Measurements from ENCODE around the gene RPAP3. TPM values are rescaled to one million over a fixed set of nuclear protein-coding genes. Genes with fewer than 3 reads are reported as not detected.
"Not testable (repeated sequence)": the region's sequence is repeated elsewhere in the genome, so short reads cannot be mapped to it uniquely, and the experiment has no call there.

The RPAP3 gene
- total RNA-seq, 2 donors from 2014 or later = 26.3 to 33.8 TPM

GRCh38 chr12:47650469-47650868, 55.4 kb downstream of the RPAP3 start:
- DNase-seq (ENCODE audit: low spot score) = no peak

GRCh38 chr12:47649381-47649780, 56.4 kb downstream of the RPAP3 start:
- no peaks in the 10 kb centered on the region for H3K27me3 Mint-ChIP-seq
- H3K9me3 Mint-ChIP-seq = no peaks in the 10 kb centered on the region
- peaks cover 7% of the 10 kb centered on the region for H3K36me3 Mint-ChIP-seq
- no peak overlapping the region for H3K27ac Mint-ChIP-seq
- no peak for ATAC-seq
- no peak for DNase-seq (ENCODE audit: low spot score)
- peaks cover 3 to 10% of the 10 kb centered on the region in 2 donors for H3K4me1 Mint-ChIP-seq (ENCODE audit: low read depth in 2 of 2)
- H3K4me3 Mint-ChIP-seq = no peak overlapping the region

More at GRCh38 chr12:47650469-47650868, 55.4 kb downstream of the RPAP3 start:
- H3K9me3 Mint-ChIP-seq = no peaks in the 10 kb centered on the region
- no peaks in the 10 kb centered on the region for H3K27me3 Mint-ChIP-seq
- ATAC-seq = no peak
- H3K4me3 Mint-ChIP-seq = no peak overlapping the region
- peaks cover 3 to 10% of the 10 kb centered on the region in 2 donors for H3K4me1 Mint-ChIP-seq (ENCODE audit: low read depth in 2 of 2)
- H3K27ac Mint-ChIP-seq = no peak overlapping the region
- H3K36me3 Mint-ChIP-seq = no peaks in the 10 kb centered on the region

GRCh38 chr12:47648056-47648579, 57.7 kb downstream of the RPAP3 start:
- ATAC-seq = no peak
- H3K36me3 Mint-ChIP-seq = peaks cover 14% of the 10 kb centered on the region
- DNase-seq (ENCODE audit: low spot score) = no peak
- H3K4me1 Mint-ChIP-seq (ENCODE audit: low read depth in 2 of 2) = peaks cover 3 to 10% of the 10 kb centered on the region in 2 donors
- no peaks in the 10 kb centered on the region for H3K27me3 Mint-ChIP-seq
- no peak overlapping the region for H3K27ac Mint-ChIP-seq
- no peaks in the 10 kb centered on the region for H3K9me3 Mint-ChIP-seq
- H3K4me3 Mint-ChIP-seq = no peak overlapping the region

GRCh38 chr12:47642310-47642709, 63.5 kb downstream of the RPAP3 start:
- Mint-ChIP-seq H3K9me3 (peaks cover 13% of the 10 kb centered on the region), H3K36me3 (peaks cover 60% of the 10 kb centered on the region)
- not testable (repeated sequence) for DNase-seq (ENCODE audit: low spot score); H3K27me3 Mint-ChIP-seq; H3K4me3 Mint-ChIP-seq; H3K4me1 Mint-ChIP-seq (ENCODE audit: low read depth in 2 of 2); ATAC-seq; H3K27ac Mint-ChIP-seq

- H3K9me3 Mint-ChIP-seq = peaks cover 11% of the 10 kb centered on the region
- H3K4me3 Mint-ChIP-seq = no peak overlapping the region
- H3K4me1 Mint-ChIP-seq (ENCODE audit: low read depth in 2 of 2) = peaks cover 5 to 6% of the 10 kb centered on the region in 2 donors
- no peaks in the 10 kb centered on the region for H3K27me3 Mint-ChIP-seq
- peaks cover 38% of the 10 kb centered on the region for H3K36me3 Mint-ChIP-seq
- DNase-seq (ENCODE audit: low spot score) (peak; percentile 67), ATAC-seq (peak in 1 of 2 donors; percentile 13)
- no peak overlapping the region for H3K27ac Mint-ChIP-seq
These were observed 68.7 kb downstream of the RPAP3 start for GRCh38 chr12:47636908-47637780.

GRCh38 chr12:47635770-47636169, 70.1 kb downstream of the RPAP3 start:
- H3K4me1 Mint-ChIP-seq (ENCODE audit: low read depth in 2 of 2); DNase-seq (ENCODE audit: low spot score); ATAC-seq: not testable (repeated sequence)

GRCh38 chr12:47634127-47634526, 71.7 kb downstream of the RPAP3 start:
- ATAC-seq (peak in 1 of 2 donors; percentile 33), DNase-seq (ENCODE audit: low spot score) (no peak)
- peaks cover 23% of the 10 kb centered on the region for H3K36me3 Mint-ChIP-seq
- no peaks in the 10 kb centered on the region for H3K27me3 Mint-ChIP-seq
- peaks cover 5 to 6% of the 10 kb centered on the region in 2 donors for H3K4me1 Mint-ChIP-seq (ENCODE audit: low read depth in 2 of 2)
- peaks cover 8% of the 10 kb centered on the region for H3K9me3 Mint-ChIP-seq
- no peak overlapping the region for H3K27ac Mint-ChIP-seq
- H3K4me3 Mint-ChIP-seq = no peak overlapping the region

More at GRCh38 chr12:47635770-47636169, 70.1 kb downstream of the RPAP3 start:
- not testable (repeated sequence) for H3K27ac Mint-ChIP-seq, H3K27me3 Mint-ChIP-seq, H3K9me3 Mint-ChIP-seq, H3K4me3 Mint-ChIP-seq
- H3K36me3 Mint-ChIP-seq = peaks cover 28% of the 10 kb centered on the region

GRCh38 chr12:47621960-47622359, 83.9 kb downstream of the RPAP3 start:
- DNase-seq (ENCODE audit: low spot score) (no peak), ATAC-seq (no peak)
- peaks cover 10% of the 10 kb centered on the region for H3K9me3 Mint-ChIP-seq
- no peak overlapping the region for H3K4me3 Mint-ChIP-seq
- H3K27ac Mint-ChIP-seq = no peak overlapping the region
- H3K4me1 Mint-ChIP-seq (ENCODE audit: low read depth in 2 of 2) = peaks cover 2 to 5% of the 10 kb centered on the region in 2 donors
- H3K36me3 Mint-ChIP-seq = peaks cover 16% of the 10 kb centered on the region
- H3K27me3 Mint-ChIP-seq = no peaks in the 10 kb centered on the region

GRCh38 chr12:47617476-47617875, 88.4 kb downstream of the RPAP3 start:
- Mint-ChIP-seq H3K4me1 (ENCODE audit: low read depth in 2 of 2) (peaks cover 0 to 5% of the 10 kb centered on the region in 2 donors), H3K36me3 (peaks cover 12% of the 10 kb centered on the region), H3K4me3 (no peak overlapping the region), H3K27me3 (no peaks in the 10 kb centered on the region), H3K27ac (peak overlapping the region in 1 of 2 donors; percentile 24), H3K9me3 (no peaks in the 10 kb centered on the region)
- ATAC-seq (no peak), DNase-seq (ENCODE audit: low spot score) (no peak)

- H3K4me1 Mint-ChIP-seq (ENCODE audit: low read depth in 2 of 2) = peaks cover 0 to 5% of the 10 kb centered on the region in 2 donors
- peaks cover 16% of the 10 kb centered on the region for H3K36me3 Mint-ChIP-seq
- H3K27me3 Mint-ChIP-seq = no peaks in the 10 kb centered on the region
- no peak overlapping the region for H3K27ac Mint-ChIP-seq
- no peaks in the 10 kb centered on the region for H3K9me3 Mint-ChIP-seq
- no peak overlapping the region for H3K4me3 Mint-ChIP-seq
- DNase-seq (ENCODE audit: low spot score) (no peak), ATAC-seq (no peak)
These were observed 89.4 kb downstream of the RPAP3 start for GRCh38 chr12:47616440-47616839.

- DNase-seq (ENCODE audit: low spot score) (no peak), ATAC-seq (no peak)
- Mint-ChIP-seq H3K4me1 (ENCODE audit: low read depth in 2 of 2) (peaks cover 0 to 5% of the 10 kb centered on the region in 2 donors), H3K36me3 (peaks cover 16% of the 10 kb centered on the region), H3K4me3 (no peak overlapping the region), H3K9me3 (no peaks in the 10 kb centered on the region), H3K27me3 (no peaks in the 10 kb centered on the region), H3K27ac (no peak overlapping the region)
These were observed 90.1 kb downstream of the RPAP3 start for GRCh38 chr12:47615711-47616110.

GRCh38 chr12:47614521-47614920, 91.3 kb downstream of the RPAP3 start:
- no peaks in the 10 kb centered on the region for H3K27me3 Mint-ChIP-seq
- H3K9me3 Mint-ChIP-seq = no peaks in the 10 kb centered on the region
- ATAC-seq (no peak), DNase-seq (ENCODE audit: low spot score) (no peak)
- H3K27ac Mint-ChIP-seq = no peak overlapping the region
- H3K4me1 Mint-ChIP-seq (ENCODE audit: low read depth in 2 of 2) = peaks cover 0 to 5% of the 10 kb centered on the region in 2 donors
- H3K36me3 Mint-ChIP-seq = peaks cover 16% of the 10 kb centered on the region
- H3K4me3 Mint-ChIP-seq = no peak overlapping the region

GRCh38 chr12:47612953-47613352, 92.9 kb downstream of the RPAP3 start:
- no peak overlapping the region for H3K4me3 Mint-ChIP-seq
- peaks cover 4% of the 10 kb centered on the region for H3K9me3 Mint-ChIP-seq
- H3K36me3 Mint-ChIP-seq = peaks cover 23% of the 10 kb centered on the region
- DNase-seq (ENCODE audit: low spot score) (no peak), ATAC-seq (no peak)
- no peaks in the 10 kb centered on the region for H3K27me3 Mint-ChIP-seq
- H3K4me1 Mint-ChIP-seq (ENCODE audit: low read depth in 2 of 2) = no peaks in the 10 kb centered on the region
- no peak overlapping the region for H3K27ac Mint-ChIP-seq

- peaks cover 12% of the 10 kb centered on the region for H3K9me3 Mint-ChIP-seq
- no peak overlapping the region for H3K27ac Mint-ChIP-seq
- H3K4me1 Mint-ChIP-seq (ENCODE audit: low read depth in 2 of 2) = no peaks in the 10 kb centered on the region
- ATAC-seq = no peak
- H3K36me3 Mint-ChIP-seq = peaks cover 31% of the 10 kb centered on the region
- H3K27me3 Mint-ChIP-seq = no peaks in the 10 kb centered on the region
- H3K4me3 Mint-ChIP-seq = no peak overlapping the region
- no peak for DNase-seq (ENCODE audit: low spot score)
These were observed 93.9 kb downstream of the RPAP3 start for GRCh38 chr12:47611906-47612305.

Data from natural killer cell treated with Interleukin-12 subunit alpha and Interleukin-12 subunit beta and Interleukin-15 and Interleukin-18, amount 100 ng/mL, for 72 hours (primary cell).